H9 (cell line): ENCODE measurements around the gene FBXL5. TPM values are rescaled to one million over a fixed set of nuclear protein-coding genes. Genes with fewer than 3 reads are reported as not detected.

Experiments used
- DNase-seq: peaks from one replicate; pipeline ENCODE4 v3.0.0-alpha.2; 2017
- H2AFZ ChIP-seq: one replicate; pipeline ENCODE4 v1.6.1; 2013; ENCODE audit warnings: mild to moderate bottlenecking, low read length, control low read depth, moderate library complexity
- H2AK5ac ChIP-seq: 2 replicates; pipeline ENCODE4 v1.6.1; 2013; ENCODE audit warnings: low read length, control low read depth, mixed read lengths; ENCODE audit not compliant: insufficient read length
- H2BK120ac ChIP-seq: one replicate; pipeline ENCODE4 v1.6.1; 2013; ENCODE audit warnings: low read depth, mild to moderate bottlenecking, low read length, control low read depth, inconsistent platforms; ENCODE audit not compliant: poor library complexity, severe bottlenecking
- H2BK12ac ChIP-seq: 2 replicates; pipeline ENCODE4 v1.6.1; 2013; ENCODE audit warnings: low read length, control low read depth, mixed read lengths, low read depth; ENCODE audit not compliant: insufficient read length
- H2BK15ac ChIP-seq: 2 replicates; pipeline ENCODE4 v1.6.1; 2013; ENCODE audit warnings: low read depth, low read length, control low read depth
- H2BK20ac ChIP-seq: one replicate; pipeline ENCODE4 v1.6.1; 2013; ENCODE audit warnings: low read depth, mild to moderate bottlenecking, low read length, control low read depth, inconsistent platforms; ENCODE audit not compliant: poor library complexity, severe bottlenecking
- H2BK5ac ChIP-seq: 2 replicates; pipeline ENCODE4 v1.6.1; 2013; ENCODE audit warnings: low read length, control low read depth, mixed read lengths; ENCODE audit not compliant: insufficient read length
- H3K14ac ChIP-seq: 2 replicates; pipeline ENCODE4 v1.6.1; 2013; ENCODE audit warnings: low read length, control low read depth; ENCODE audit not compliant: insufficient read depth
- H3K18ac ChIP-seq: 2 replicates; pipeline ENCODE4 v1.6.1; 2013; ENCODE audit warnings: low read depth, mild to moderate bottlenecking, mixed read lengths, low read length, control low read depth; ENCODE audit not compliant: insufficient read length
- H3K23ac ChIP-seq: 2 replicates; pipeline ENCODE4 v1.6.1; 2013; ENCODE audit warnings: low read length, control low read depth, mixed read lengths, low read depth; ENCODE audit not compliant: insufficient read length
- H3K23me2 ChIP-seq: 2 replicates; pipeline ENCODE4 v1.6.1; 2013; ENCODE audit warnings: low read depth, mild to moderate bottlenecking, mixed read lengths, low read length, control low read depth; ENCODE audit not compliant: insufficient read length, poor library complexity, severe bottlenecking
- H3K27ac ChIP-seq: 2 replicates; pipeline ENCODE4 v1.5.1; 2013; ENCODE audit warnings: low read length, control low read depth, mixed read lengths, low read depth; ENCODE audit not compliant: insufficient read length
- H3K27me3 ChIP-seq: 2 replicates; pipeline ENCODE4 v1.6.1; 2013; ENCODE audit warnings: low read length, control low read depth, inconsistent platforms; ENCODE audit not compliant: insufficient read depth
- H3K4ac ChIP-seq: 2 replicates; pipeline ENCODE4 v1.6.1; 2013; ENCODE audit warnings: low read depth, mild to moderate bottlenecking, control low read depth, inconsistent platforms, low read length, moderate library complexity
- H3K4me1 ChIP-seq: 2 replicates; pipeline ENCODE4 v1.6.1; 2013; ENCODE audit warnings: low read length, control low read depth, inconsistent platforms; ENCODE audit not compliant: insufficient read depth
- H3K4me2 ChIP-seq: 2 replicates; pipeline ENCODE4 v1.6.1; 2013; ENCODE audit warnings: low read length, control low read depth, mixed read lengths; ENCODE audit not compliant: insufficient read length, insufficient read depth
- H3K56ac ChIP-seq: 2 replicates; pipeline ENCODE4 v1.6.1; 2013; ENCODE audit warnings: low read depth, mild to moderate bottlenecking, mixed read lengths, low read length, control low read depth; ENCODE audit not compliant: insufficient read length
- H3K79me1 ChIP-seq: 2 replicates; pipeline ENCODE4 v1.6.1; 2013; ENCODE audit warnings: low read depth, mild to moderate bottlenecking, moderate library complexity, low read length, control low read depth, inconsistent platforms; ENCODE audit not compliant: insufficient read depth, poor library complexity, severe bottlenecking
- H3K79me2 ChIP-seq: 2 replicates; pipeline ENCODE4 v1.6.1; 2013; ENCODE audit warnings: low read length, control low read depth, inconsistent platforms; ENCODE audit not compliant: insufficient read depth
- H3K9ac ChIP-seq: 2 replicates; pipeline ENCODE4 v1.6.1; 2013; ENCODE audit warnings: low read length, control low read depth, mixed read lengths; ENCODE audit not compliant: insufficient read length; ENCODE audit errors: extremely low read depth
- H3K9me3 ChIP-seq: one replicate; pipeline ENCODE4 v1.6.1; 2013; ENCODE audit warnings: low read depth, low read length, inconsistent platforms; ENCODE audit not compliant: control insufficient read depth
- H3T11ph ChIP-seq: one replicate; pipeline ENCODE4 v1.6.1; 2013; ENCODE audit warnings: mild to moderate bottlenecking, low read length, control low read depth, inconsistent platforms
- H4K20me1 ChIP-seq: one replicate; pipeline ENCODE4 v1.6.1; 2013; ENCODE audit not compliant: control insufficient read depth, insufficient read length, insufficient read depth
- H4K5ac ChIP-seq: 2 replicates; pipeline ENCODE4 v1.6.1; 2013; ENCODE audit warnings: low read depth, mild to moderate bottlenecking, mixed read lengths, low read length, control low read depth; ENCODE audit not compliant: insufficient read length
- H4K8ac ChIP-seq: replicated peaks from 2 replicates; pipeline ENCODE4 v1.6.1; 2013; ENCODE audit warnings: low read length, control low read depth, mixed read lengths, low read depth; ENCODE audit not compliant: insufficient read length
- H4K91ac ChIP-seq: 2 replicates; pipeline ENCODE4 v1.6.1; 2013; ENCODE audit warnings: low read depth, mild to moderate bottlenecking, moderate library complexity, mixed read lengths, low read length, control low read depth; ENCODE audit not compliant: insufficient read length
- H3K27ac Mint-ChIP-seq, 3 experiments: 2 replicates in 2 of 3; 3 replicates in 1 of 3; pipeline ENCODE4 v1.8.0; 2020 to 2021; ENCODE audit warnings: mixed read lengths in 3 of 3, mild to moderate bottlenecking in 1 of 3, moderate library complexity in 1 of 3
- H3K27me3 Mint-ChIP-seq: 2 replicates; pipeline ENCODE4 v1.8.0; 2021; ENCODE audit warnings: low read depth, mild to moderate bottlenecking, moderate library complexity, mixed read lengths
- H3K36me3 Mint-ChIP-seq, 3 experiments: 2 replicates in 2 of 3; 3 replicates in 1 of 3; pipeline ENCODE4 v1.8.0; 2020 to 2021; ENCODE audit warnings: low read depth in 3 of 3, mixed read lengths in 3 of 3; ENCODE audit not compliant: insufficient read depth in 1 of 3
- H3K4me1 Mint-ChIP-seq, 2 experiments: 2 replicates each; pipeline ENCODE4 v1.8.0; 2020; ENCODE audit warnings: mixed read lengths in 2 of 2
- H3K4me3 Mint-ChIP-seq, 2 experiments: 2 replicates in 1 of 2; 3 replicates in 1 of 2; pipeline ENCODE4 v1.8.0; 2020 to 2021; ENCODE audit warnings: mild to moderate bottlenecking in 2 of 2, mixed read lengths in 2 of 2, moderate library complexity in 1 of 2
- H3K9me3 Mint-ChIP-seq, 2 experiments: 2 replicates in 1 of 2; 3 replicates in 1 of 2; pipeline ENCODE4 v1.8.0; 2020; ENCODE audit warnings: mild to moderate bottlenecking in 2 of 2, mixed read lengths in 2 of 2, moderate library complexity in 1 of 2
- WGBS: extraction: QIAGEN DNeasy Blood & Tissue Kit; methylation state at CpG from one replicate; pipeline ENCODE4 v1.1.7; 2013; ENCODE audit warnings: missing lambda C conversion rate, low lambda C conversion rate, mixed read lengths; ENCODE audit not compliant: insufficient read length; ENCODE audit errors: extremely low coverage; 5-methylcytosine and 5-hydroxymethylcytosine counted together
- total RNA-seq: library from RNA; stranded (reverse); gene quantifications from 2 replicates; pipeline ENCODE4 v1.2.1, GENCODE V29; 2021
- TF ChIP-seq, protein P1 (sequence below): fragments of 200-600 bp; sonication (generic); conservative IDR thresholded peaks from 3 replicates; pipeline ENCODE4 v1.8.0; 2021; ENCODE audit warnings: antibody characterized with exemption, mild to moderate bottlenecking

Gene FBXL5
- total RNA-seq, 1 experiment from 2014 or later, result 57.6 TPM

DNA sequence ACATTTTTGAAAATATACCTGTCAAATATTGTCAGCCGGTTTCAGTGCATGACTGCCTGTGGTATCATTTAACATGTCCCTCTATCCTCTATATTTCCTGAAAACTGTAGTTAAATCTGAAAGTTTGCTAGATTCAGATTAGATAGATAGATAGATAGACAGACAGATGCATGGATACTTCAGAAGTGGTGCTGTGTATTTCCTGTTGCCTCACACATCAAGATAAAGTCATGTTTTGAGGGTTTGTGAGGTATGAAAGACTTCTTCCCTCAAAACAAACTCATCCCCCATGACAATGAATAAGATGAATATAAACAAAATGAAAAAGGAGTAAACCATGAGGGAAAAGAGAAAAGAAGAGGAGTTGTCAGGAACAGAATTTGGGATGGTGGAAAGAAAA, 41.7 kb upstream of the FBXL5 start:
- H2BK120ac ChIP-seq, result no peak overlapping the region

More for the DNA sequence above, 41.7 kb upstream of the FBXL5 start:
- TF ChIP-seq, protein P1, sequence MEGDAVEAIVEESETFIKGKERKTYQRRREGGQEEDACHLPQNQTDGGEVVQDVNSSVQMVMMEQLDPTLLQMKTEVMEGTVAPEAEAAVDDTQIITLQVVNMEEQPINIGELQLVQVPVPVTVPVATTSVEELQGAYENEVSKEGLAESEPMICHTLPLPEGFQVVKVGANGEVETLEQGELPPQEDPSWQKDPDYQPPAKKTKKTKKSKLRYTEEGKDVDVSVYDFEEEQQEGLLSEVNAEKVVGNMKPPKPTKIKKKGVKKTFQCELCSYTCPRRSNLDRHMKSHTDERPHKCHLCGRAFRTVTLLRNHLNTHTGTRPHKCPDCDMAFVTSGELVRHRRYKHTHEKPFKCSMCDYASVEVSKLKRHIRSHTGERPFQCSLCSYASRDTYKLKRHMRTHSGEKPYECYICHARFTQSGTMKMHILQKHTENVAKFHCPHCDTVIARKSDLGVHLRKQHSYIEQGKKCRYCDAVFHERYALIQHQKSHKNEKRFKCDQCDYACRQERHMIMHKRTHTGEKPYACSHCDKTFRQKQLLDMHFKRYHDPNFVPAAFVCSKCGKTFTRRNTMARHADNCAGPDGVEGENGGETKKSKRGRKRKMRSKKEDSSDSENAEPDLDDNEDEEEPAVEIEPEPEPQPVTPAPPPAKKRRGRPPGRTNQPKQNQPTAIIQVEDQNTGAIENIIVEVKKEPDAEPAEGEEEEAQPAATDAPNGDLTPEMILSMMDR, result no peak
- Mint-ChIP-seq H3K27me3 (no peaks in the 10 kb centered on the region), H3K36me3 (peaks cover 9 to 29% (median 10%) of the 10 kb centered on the region in 3 experiments), H3K4me3 (no peak overlapping the region), H3K9me3 (peaks cover 18 to 19% of the 10 kb centered on the region in 2 experiments), H3K27ac (no peak overlapping the region), H3K4me1 (peaks cover 35 to 41% of the 10 kb centered on the region in 2 experiments)
- Histone ChIP-seq H2BK20ac (no peak overlapping the region), H3K79me1 (no peaks in the 10 kb centered on the region), H3K27me3 (no peaks in the 10 kb centered on the region), H4K8ac (no peak overlapping the region), H3K4me2 (no peak overlapping the region), H4K5ac (no peak overlapping the region), H3K4ac (no peak overlapping the region), H2AFZ (no peak overlapping the region), H3K14ac (no peak overlapping the region), H3K23ac (no peak overlapping the region), H3K56ac (no peak overlapping the region), H3K4me1 (no peaks in the 10 kb centered on the region; the same call in 1 of the 2 replicates), H2BK15ac (no peak overlapping the region), H3K9me3 (no peaks in the 10 kb centered on the region), H2BK5ac (no peak overlapping the region), H3K27ac (no peak overlapping the region), H4K20me1 (no peaks in the 10 kb centered on the region), H2BK12ac (no peak overlapping the region), H3K79me2 (no peaks in the 10 kb centered on the region), H3T11ph (no peak overlapping the region), H3K23me2 (no peaks in the 10 kb centered on the region), H3K18ac (no peak overlapping the region), H2AK5ac (no peak overlapping the region), H3K9ac (no peak overlapping the region), H4K91ac (no peak overlapping the region)
- WGBS, result no CpG with 5 or more reads among the region's 1 CpG
- no peak for DNase-seq
